ENCODE data around the gene FIZ1. TPM values are rescaled to one million over a fixed set of nuclear protein-coding genes. Genes with fewer than 3 reads are reported as not detected.

The FIZ1 gene, protein sequence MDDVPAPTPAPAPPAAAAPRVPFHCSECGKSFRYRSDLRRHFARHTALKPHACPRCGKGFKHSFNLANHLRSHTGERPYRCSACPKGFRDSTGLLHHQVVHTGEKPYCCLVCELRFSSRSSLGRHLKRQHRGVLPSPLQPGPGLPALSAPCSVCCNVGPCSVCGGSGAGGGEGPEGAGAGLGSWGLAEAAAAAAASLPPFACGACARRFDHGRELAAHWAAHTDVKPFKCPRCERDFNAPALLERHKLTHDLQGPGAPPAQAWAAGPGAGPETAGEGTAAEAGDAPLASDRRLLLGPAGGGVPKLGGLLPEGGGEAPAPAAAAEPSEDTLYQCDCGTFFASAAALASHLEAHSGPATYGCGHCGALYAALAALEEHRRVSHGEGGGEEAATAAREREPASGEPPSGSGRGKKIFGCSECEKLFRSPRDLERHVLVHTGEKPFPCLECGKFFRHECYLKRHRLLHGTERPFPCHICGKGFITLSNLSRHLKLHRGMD
- total RNA-seq, result 3.2 TPM

DNA sequence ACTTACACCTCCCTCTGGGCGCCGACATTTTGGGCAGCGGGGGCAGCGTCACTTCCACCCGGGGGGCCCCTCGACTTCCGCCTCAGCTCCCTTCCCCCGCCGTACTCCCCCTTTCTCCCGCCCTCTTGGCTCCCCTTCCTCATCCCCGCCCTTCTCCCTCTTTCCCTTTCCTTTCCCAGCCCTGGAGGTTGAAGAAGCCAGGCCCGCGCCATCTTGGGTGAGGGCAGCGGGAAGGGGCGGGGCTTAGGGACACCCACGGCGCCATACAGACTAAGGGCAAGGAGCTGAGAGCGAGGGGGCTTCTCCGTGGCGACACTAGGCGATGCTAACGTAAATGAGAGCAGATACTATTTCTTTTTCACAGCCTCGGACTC lies at the start of gene FIZ1:
Gene FIZ1 (minus strand): TSS at position 50 of the 374 bp plus-strand sequence. CDS start 1,652 bp downstream, outside the sequence.
- DNase-seq, result peak; percentile 99

DNA sequence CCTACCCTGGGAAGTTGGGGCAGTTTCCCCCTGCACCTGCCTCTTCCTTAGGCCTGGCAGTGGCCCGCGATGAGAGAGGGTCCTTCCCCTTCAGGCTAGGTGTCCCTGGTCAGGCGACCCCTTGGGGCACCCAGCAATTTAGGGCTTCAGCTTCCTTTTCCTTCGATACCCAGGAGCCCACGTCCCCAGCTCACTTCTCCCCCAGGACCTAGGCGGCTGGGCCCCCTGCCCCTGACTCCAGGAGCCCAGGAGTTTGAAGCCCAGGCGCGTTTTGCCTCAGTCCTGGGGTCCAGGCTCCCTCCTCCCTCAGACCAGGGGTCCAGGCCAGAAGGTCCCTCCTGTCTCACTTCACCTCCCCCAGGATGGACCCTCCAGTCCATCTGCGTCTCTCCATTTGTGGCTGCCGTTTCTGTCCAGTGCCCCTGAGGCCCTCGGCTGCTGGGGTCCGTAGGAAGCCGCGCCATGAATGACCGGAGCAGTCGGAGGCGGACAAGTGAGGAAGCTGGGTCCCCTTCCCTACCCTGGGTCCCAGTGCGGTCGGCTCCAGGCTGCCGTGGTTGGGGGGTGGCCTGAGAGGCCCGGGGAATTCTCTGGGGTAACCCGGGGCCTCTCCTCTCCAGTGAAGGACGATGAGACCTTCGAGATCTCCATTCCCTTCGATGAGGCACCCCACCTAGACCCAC lies 49.4 kb upstream of the FIZ1 start:
- no peak for DNase-seq

DNA sequence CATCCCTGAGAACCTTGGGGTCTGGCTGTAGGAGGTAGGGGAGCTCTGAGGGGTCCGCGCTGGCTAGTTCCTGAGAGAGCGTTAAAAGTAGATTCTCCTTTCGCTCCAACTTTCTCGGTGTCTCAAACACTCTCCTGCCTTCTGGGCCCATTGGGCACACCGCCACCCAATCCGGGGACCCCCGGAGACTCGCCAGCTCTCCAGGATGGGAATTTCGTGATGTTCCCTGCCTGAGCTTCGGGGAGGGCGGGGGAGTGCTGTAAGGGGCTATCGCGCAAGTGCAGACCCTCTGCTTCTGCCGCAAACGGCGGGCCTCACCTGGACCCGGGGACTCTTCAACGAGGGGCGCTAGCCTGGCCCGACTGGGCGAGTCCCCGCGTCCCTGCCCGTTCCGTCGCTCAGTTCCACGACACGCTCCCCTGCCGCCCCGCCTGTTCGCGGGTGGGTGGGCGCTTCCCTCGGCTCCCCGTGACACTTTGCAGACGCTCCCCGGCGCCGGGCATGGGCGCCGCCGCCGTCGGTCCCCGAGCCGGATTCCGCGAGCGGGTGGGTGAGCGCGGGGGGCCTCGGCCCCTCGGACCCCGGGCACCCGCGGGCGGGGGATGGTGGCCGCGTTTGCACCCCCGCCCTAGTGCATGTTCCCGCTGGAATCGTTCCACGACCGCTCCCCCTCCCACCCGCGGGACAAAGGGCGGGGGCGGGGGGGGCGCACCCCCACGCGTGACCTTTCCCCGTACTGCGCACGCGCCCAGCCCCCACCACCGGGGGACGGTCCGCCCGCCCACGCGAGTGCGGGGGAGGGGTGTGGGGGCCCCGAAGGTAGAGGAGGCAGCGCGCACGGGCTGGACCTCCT lies 48.6 kb upstream of the FIZ1 start, which contains the start of gene CCDC106:
Gene CCDC106 (plus strand): TSS at position 481 of the 853 bp plus-strand sequence. CDS start 835 bp downstream, outside the sequence.
- DNase-seq, result peak; percentile 86

DNA sequence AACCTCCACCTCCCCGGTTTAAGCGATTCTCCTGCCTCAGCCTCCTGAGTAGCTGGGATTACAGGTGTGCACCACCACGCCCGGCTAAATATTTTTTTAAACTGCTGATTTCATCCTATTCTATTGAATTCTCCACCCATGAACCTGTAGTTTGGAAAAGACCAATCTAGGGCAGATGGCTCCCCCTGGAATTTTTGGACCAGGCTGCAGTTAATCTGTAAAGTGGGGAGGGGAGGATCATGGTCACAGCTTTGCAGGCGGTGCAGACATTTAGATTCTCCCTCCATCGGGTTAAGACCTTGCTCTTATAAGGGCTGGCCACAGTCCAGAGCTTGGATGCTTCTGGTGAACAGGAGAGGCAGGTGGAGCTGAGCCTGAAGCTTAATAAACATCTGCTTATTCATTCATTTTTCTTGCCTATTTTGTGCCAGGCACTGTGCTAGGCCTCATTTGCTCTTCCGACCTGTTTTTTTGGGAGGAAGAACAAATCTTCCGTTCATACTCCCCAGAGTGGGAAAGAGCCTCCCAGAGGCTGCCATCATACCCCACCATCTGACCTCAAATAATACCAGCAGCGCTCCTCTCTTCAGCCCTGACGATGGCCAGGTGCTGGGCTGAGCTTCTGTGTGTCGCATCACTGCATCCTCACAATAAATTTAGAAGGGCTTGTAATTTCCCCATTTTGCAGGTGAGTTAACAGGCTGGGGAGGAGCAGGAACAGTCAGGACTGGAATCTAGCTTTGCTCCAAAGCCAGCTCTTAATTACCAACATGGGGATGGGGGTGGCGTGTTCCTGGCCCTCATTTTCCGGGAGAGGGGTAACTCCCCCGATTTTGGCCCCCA lies 47.8 kb upstream of the FIZ1 start:
- DNase-seq, result no peak

DNA sequence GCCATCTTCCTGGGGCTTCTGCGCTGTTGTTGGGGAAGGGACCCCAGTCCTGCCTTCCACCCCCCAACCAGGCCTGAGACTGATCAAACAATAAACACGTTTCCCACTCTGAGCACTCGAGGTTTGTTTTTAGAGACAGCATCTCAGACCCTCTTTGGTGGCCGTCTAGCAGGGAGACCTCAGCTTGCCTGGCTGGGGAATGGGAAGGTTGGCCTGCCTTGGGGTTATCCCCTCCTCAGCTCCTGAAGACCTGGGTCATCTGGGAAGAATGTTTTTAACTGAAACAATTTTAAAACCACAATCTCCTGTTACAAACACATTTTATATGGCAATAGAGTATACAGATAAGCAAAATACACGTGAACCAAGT lies 46.2 kb upstream of the FIZ1 start:
- DNase-seq, result no peak

DNA sequence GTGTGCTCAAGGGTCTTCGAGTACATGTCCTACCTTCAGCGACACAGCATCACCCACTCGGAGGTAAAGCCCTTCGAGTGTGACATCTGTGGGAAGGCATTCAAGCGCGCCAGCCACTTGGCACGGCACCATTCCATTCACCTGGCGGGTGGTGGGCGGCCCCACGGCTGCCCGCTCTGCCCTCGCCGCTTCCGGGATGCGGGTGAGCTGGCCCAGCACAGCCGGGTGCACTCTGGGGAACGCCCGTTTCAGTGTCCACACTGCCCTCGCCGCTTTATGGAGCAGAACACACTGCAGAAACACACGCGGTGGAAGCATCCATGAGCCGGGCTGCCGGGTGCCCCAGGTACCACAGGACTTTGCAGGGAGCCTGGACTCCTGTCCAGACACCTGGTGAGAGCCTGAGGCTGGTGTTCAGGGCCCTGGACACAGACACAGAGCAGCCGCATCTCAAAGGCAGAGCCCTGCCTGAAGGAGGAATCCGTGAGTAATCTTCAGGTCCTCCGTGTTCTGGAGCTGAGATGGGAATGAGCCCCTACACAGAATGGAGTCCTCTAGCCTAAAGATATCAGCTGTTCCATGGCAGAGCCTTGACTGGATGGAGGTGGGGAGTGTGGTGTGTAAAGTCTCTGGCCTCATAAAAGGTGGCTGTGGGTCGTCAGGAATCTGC lies 45.7 kb upstream of the FIZ1 start:
- no peak for DNase-seq

DNA sequence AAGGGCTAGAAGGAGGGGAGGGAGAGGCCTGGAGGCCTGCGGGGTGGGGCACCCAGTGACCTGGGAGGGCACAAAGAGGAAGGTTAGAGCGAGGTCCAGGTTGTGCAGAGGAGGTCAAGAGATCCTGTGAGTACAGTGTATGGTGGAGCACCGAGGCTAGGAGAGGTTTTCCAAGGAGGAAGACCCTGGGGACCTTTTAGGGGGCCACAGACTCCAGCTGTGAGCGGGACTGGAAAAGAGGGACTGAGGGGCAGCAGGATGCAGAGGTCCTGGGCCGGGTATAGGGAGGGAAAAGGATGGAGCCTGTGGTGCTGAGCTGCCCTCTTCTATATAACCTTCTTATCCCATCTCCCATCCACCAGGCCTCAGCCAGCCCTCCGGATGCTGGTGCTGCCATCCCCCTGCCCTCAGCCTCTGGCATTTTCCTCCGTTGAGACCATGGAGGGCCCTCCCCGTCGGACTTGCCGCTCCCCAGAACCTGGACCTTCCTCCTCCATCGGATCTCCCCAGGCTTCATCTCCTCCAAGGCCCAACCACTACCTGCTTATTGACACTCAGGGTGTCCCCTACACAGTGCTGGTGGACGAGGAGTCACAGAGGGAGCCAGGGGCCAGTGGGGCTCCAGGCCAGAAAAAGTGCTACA lies 45.0 kb upstream of the FIZ1 start:
- DNase-seq, result no peak

DNA sequence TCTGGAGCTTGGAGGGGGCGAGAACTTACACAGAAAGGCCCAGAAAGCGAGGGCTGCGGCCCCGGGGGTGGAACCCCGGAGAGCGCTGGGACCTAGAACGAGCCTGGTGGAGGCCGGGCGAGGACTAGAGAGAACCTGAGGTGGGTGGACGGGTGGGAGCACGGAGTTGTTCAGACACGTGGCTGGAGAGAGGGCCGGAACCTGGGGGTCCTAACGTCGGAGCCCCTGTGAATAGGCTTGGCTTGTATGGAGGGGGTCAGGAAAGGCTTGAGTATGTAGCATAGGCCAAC lies 44.5 kb upstream of the FIZ1 start:
- no peak for DNase-seq

DNA sequence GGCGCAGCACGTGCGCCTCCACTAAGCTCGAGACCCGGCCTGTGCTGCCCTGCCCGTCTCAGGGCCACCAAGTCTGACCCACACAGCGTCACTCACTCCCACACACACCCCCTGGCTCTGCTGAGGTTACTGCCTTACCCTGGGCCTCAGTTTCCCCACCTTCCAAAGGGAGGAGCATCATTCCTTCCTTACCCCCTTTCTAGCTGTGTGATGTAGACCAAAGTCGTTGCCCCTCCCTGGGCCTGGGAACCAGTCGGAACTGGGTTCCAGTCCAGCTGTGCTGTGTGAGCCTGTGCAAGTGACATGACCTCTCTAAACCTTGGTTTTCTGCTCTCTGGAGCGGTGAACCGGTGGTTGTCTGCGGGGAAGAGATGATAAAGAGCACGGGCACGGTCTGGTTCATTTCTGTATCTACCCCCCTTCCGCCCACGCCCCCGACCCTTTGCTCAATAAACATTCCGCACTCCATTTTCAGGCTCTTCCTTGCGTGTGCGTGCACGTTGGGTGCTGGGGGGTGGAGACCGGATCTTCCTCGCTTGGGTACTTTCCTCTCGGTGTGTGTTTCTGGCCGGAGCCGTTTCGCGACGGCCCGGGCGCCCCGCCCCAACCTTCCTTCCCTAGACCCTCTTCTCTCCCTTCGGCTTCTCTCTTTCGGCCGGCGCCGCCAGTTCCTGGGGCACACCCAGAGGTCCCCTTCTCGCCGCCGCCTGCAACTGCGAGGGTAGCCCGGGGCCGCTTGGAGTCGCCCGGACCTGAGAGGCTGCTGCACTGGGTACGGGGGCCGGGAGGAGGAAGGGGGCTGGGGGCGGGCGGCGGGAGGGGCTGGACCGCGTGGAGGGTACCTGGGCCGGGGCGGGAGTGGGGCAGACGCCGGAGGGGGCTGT lies 43.9 kb upstream of the FIZ1 start, which contains the start of gene ZNF581:
Gene ZNF581 (plus strand): TSS at position 647 of the 884 bp plus-strand sequence. CDS start 923 bp downstream, outside the sequence.
- DNase-seq, result peak; percentile 56

DNA sequence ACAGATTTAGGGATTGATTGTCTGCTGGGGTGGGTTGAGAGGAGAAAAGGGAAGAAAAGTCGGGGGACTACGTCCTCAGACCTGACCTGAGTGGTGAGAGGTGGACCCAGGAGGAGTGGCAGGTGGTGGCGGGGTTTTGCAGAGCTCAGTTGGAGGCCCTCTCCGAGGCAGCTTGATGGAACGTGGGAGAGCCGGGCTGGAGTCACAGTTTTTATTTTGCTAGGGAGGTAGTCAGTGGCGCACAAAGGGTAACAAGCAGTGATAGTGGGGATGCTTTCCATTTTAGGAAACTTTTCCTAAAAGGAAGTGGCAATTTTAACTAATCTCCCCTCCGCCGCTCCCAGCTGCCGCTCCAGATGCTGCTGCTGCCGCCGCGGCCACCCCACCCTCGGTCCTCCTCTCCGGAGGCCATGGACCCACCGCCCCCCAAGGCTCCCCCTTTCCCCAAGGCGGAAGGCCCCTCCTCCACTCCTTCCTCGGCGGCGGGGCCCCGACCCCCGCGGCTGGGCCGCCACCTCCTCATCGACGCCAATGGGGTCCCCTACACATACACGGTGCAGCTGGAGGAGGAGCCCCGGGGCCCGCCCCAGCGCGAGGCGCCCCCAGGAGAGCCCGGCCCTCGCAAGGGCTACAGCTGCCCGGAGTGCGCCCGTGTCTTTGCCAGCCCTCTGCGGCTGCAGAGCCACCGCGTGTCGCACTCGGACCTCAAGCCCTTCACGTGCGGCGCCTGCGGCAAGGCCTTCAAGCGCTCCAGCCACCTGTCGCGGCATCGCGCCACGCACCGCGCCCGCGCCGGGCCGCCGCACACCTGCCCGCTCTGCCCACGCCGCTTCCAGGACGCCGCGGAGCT lies 43.1 kb upstream of the FIZ1 start:
- DNase-seq, result no peak

DNA sequence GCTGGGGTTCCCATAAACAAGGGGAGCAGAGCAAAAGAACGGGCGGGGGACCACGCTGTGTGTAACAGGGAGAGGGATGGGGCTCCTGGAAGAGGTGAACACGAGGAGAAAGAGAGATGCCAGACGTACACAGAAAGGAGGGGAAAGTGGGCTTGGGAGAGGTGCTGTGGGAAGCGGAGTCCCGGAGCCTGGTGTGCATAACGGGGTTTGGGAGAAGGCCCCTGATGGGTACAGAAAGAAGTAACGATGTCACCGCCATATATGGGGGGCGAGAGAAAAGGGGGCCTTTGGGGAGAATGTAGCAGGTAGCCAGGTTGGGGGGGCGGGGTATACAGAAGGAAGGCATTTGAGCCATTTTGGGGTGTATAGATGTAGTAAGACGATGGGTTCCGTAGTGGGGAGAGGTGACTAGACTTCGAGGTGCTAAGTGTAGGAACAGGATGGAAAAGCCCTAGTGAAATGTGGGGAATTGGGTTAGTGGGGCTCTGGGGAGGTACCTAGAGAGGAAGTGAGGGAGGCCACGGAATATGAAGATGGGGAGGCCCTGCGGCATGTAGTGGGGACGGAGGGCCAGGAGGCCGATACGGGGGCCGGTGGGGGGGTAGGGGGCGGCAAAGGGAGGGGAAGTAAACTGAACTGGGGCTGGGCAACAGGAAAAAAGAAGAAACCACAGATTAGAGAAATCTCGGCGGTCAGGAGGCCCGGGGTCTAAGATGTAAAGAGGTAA lies 42.3 kb upstream of the FIZ1 start:
- DNase-seq, result peak; percentile 28

DNA sequence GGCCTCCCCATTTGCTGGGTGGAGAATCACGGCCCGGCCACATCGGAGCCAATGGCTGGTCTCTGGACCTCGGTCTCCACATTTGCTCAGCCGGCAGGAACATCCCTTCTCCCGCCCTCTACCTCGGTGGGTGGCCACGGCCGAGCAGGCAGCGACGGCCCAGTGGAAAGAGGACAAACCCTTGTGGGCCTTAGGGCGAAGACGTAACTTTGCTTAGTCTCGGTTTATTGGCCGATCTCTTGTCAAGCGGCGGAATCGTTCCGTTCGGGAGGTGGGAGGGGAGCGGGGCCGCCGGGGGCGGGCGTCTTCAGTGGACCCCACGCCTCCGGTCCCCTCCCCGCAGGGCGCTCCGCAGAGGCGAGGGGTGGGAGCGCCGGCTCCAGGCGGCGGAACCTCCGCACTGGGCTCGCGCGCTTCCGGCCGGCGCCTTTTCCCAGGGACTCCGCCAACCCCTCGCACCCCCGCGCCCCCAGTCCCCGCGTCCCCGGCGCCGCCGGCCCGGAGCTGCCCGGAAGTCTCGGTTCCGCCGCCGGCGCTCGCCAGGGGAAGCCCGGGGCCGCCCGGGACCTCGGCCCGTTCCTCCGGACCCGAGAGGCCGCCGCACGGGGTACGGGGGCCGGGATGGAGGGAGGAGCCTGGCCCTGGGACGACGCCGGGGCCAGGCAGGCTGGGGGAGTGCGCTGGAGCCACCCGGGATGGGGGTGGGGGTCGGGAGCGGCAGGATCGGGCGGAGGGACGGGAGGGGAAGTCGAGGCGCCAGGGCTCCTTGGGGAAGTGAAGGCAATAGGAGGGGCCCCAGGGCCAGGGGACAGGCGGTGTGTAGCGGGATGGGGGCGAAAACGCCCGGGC lies 41.5 kb upstream of the FIZ1 start, which contains the start of gene ZNF580:
Gene ZNF580 (plus strand): TSS at position 426 of the 849 bp plus-strand sequence. CDS start 1,507 bp downstream, outside the sequence.
- peak; percentile 78 for DNase-seq

DNA sequence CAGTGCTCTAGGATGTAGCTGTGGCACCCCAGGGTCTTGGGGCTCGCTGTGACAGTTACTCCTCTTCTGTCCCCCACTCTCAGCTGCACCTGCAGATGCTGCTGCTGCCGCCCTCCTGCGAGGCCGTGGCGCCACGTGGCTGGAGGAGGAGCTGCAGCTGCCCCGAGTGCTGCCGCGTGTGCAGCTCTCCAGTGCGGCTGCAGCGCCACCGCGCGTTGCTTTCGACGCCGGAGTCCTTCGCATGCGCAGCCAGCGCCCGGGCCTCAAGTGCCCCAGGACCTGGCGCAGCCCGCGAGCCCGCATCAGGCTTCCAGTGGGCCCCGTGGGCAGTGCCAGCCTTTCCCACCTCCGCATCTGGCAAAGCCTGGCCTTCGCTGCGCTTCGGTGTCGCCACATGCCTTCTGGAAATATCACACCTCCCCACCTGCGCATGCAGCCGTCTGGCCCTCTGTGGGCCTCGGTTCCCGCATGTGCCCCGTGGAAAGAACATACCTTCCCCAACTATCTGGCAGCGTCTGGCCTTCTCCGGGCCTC lies 40.8 kb upstream of the FIZ1 start:
- peak; percentile 78 for DNase-seq

DNA sequence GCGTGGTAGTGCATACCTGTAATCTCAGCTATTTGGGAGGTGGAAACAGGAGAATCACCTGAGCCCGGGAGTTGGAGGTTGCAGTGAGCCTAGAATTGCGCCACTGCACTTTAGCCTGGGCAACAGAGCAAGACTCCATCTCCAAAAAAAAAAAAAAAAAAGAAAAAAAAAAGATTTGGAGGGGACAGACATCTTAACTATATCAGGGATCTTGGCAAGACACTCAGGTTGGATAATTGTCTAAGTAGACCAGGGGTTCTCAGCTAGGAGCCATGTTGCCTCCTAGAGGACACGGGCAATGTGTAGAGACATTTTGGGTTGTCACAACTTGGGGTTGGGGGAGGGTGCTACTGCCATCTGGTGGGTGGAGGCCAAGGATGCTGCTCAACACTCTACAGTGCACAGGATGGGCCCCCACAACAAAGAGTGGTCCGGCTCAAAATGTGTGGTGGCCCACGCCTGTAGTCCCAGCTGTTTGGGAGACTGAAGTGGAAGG lies 39.6 kb upstream of the FIZ1 start:
- no peak for DNase-seq

DNA sequence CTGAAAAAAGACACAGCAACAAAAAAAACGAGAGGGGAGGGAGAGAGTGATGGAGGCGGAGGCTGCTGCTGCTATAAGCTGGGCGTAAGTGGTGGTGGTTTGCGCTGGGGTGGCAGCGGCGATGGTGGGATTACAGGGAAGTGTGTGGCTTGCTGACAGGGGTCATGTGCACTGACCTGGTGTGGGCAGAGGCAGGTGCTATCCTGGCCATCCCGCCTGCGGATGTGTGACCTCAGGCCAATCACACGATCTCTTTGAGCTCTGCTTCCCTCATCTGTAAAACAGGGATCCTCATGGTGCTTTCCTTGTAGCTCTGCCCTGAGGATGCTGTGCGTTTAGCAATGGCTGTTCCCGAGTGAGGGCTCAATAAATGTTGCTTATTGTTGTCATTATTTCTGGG lies 38.2 kb upstream of the FIZ1 start:
- no peak for DNase-seq

DNA sequence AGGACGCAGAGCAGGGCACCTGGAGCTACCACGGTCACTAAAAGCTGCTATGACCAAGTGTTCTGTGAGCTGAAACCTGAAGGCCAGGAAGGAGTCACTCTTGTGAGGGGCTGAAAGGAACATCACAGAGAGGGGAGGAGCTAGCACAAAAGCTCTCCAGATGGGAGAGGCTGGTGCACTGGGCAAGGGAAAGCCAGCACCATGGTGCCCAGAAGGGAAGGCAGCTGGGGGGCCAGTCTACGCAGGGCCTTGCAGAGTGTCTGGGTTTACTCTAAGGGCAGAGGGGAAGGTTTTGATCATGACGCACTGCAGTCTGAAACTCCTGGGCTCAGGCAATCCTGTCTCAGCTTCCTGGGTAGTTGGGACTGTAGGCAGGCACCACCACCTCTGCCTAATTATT lies 37.4 kb upstream of the FIZ1 start:
- no peak for DNase-seq
